ENCODE results near the gene MAP3K3. TPM values are rescaled to one million over a fixed set of nuclear protein-coding genes. Genes with fewer than 3 reads are reported as not detected.

Gene MAP3K3
- total RNA-seq, 1 experiment from 2014 or later = 14.1 TPM

- Histone ChIP-seq H3K4me2 (no peak overlapping the region), H3K27ac (no peak overlapping the region), H3F3A (ENCODE audit: insufficient read depth, low read depth) (no peaks in the 10 kb centered on the region), H3K27me3 (ENCODE audit: insufficient read depth, low read depth) (no peaks in the 10 kb centered on the region), H3K9me2 (ENCODE audit: insufficient read depth) (no peaks in the 10 kb centered on the region), H2AFZ (no peak overlapping the region), H3K36me3 (ENCODE audit: low read depth) (no peaks in the 10 kb centered on the region), H3K4me1 (replicated peaks; ENCODE audit: insufficient read depth) (no peaks in the 10 kb centered on the region), H4K20me1 (ENCODE audit: insufficient read depth) (no peaks in the 10 kb centered on the region), H3K79me2 (ENCODE audit: low read depth) (no peaks in the 10 kb centered on the region), H3K9me3 (ENCODE audit: insufficient read depth, low read depth) (no peaks in the 10 kb centered on the region), H3K4me3 (no peak overlapping the region)
- no peak for TF ChIP-seq CTCF (conservative IDR thresholded peaks at IDR 0.05)
- no peak for TF ChIP-seq EZH2 (IDR thresholded peaks at IDR 0.05; ENCODE audit: low read depth)
- no peak for DNase-seq
- ChIA-PET POLR2A (ENCODE audit: unreplicated experiment) (interaction anchor here (0.6 to 1.0 kb wide), 3 partner anchors 14 to 267 kb away, joined by 3 to 4 read pairs (median 4); partner anchors contain the start of gene MAP3K3), CTCF (no interaction called here)
- intact Hi-C loops (cut with micrococcal nuclease; ENCODE audit: unreplicated experiment) = no loop called here
- no TSS peak for BruUV-seq (replicated peaks)
Observed at GRCh38 chr17:63635787-63636186, 13.6 kb downstream of the MAP3K3 start.

GRCh38 chr17:63639125-63639524, 16.9 kb downstream of the MAP3K3 start:
- Histone ChIP-seq H3K79me2 (ENCODE audit: low read depth) (no peaks in the 10 kb centered on the region), H3K9me3 (ENCODE audit: insufficient read depth, low read depth) (no peaks in the 10 kb centered on the region), H3K4me1 (replicated peaks; ENCODE audit: insufficient read depth) (no peaks in the 10 kb centered on the region), H3K36me3 (ENCODE audit: low read depth) (no peaks in the 10 kb centered on the region), H3K27ac (no peak overlapping the region), H3K4me3 (no peak overlapping the region), H3K27me3 (ENCODE audit: insufficient read depth, low read depth) (no peaks in the 10 kb centered on the region), H2AFZ (no peak overlapping the region), H3K9me2 (ENCODE audit: insufficient read depth) (no peaks in the 10 kb centered on the region), H4K20me1 (ENCODE audit: insufficient read depth) (no peaks in the 10 kb centered on the region), H3K4me2 (no peak overlapping the region), H3F3A (ENCODE audit: insufficient read depth, low read depth) (no peaks in the 10 kb centered on the region)
- intact Hi-C loops (cut with micrococcal nuclease; ENCODE audit: unreplicated experiment) = no loop called here
- ChIA-PET CTCF (no interaction called here), POLR2A (ENCODE audit: unreplicated experiment) (no interaction called here)
- BruUV-seq (replicated peaks) = no TSS peak
- DNase-seq = no peak
- no peak for TF ChIP-seq CTCF (conservative IDR thresholded peaks at IDR 0.05)
- no peak for TF ChIP-seq EZH2 (IDR thresholded peaks at IDR 0.05; ENCODE audit: low read depth)

GRCh38 chr17:63640038-63640437, 17.8 kb downstream of the MAP3K3 start:
- DNase-seq = no peak
- H3K4me2 ChIP-seq = no peak overlapping the region
- BruUV-seq (replicated peaks) = no TSS peak
- ChIA-PET POLR2A (ENCODE audit: unreplicated experiment) (no interaction called here), CTCF (interaction anchor here (0.6 kb wide), 1 partner anchor 223 kb away, joined by 3 read pairs; no protein-coding TSS in a partner anchor)
- H3F3A ChIP-seq (ENCODE audit: insufficient read depth, low read depth) = no peaks in the 10 kb centered on the region
- no peak overlapping the region for H3K27ac ChIP-seq
- no peak overlapping the region for H2AFZ ChIP-seq
- no peaks in the 10 kb centered on the region for H3K79me2 ChIP-seq (ENCODE audit: low read depth)
- no peaks in the 10 kb centered on the region for H3K9me3 ChIP-seq (ENCODE audit: insufficient read depth, low read depth)
- no peaks in the 10 kb centered on the region for H3K36me3 ChIP-seq (ENCODE audit: low read depth)
- intact Hi-C loops (cut with micrococcal nuclease; ENCODE audit: unreplicated experiment) = no loop called here
- H3K9me2 ChIP-seq (ENCODE audit: insufficient read depth) = no peaks in the 10 kb centered on the region
- TF ChIP-seq CTCF (conservative IDR thresholded peaks at IDR 0.05) = no peak
- no peak for TF ChIP-seq EZH2 (IDR thresholded peaks at IDR 0.05; ENCODE audit: low read depth)
- H3K4me1 ChIP-seq (replicated peaks; ENCODE audit: insufficient read depth) = no peaks in the 10 kb centered on the region
- no peaks in the 10 kb centered on the region for H3K27me3 ChIP-seq (ENCODE audit: insufficient read depth, low read depth)
- H4K20me1 ChIP-seq (ENCODE audit: insufficient read depth) = no peaks in the 10 kb centered on the region
- no peak overlapping the region for H3K4me3 ChIP-seq
